Neural cell (in vitro differentiated cells): ENCODE results near the gene FGF2.

ENCODE experiments used
- CTCF ChIP-seq: fragments of 450-650 bp; IDR thresholded peaks from 2 replicates; pipeline ENCODE4 v1.5.1; 2014; ENCODE audit warnings: antibody characterized with exemption, mild to moderate bottlenecking, moderate library complexity; ENCODE audit not compliant: poor library complexity, severe bottlenecking
- EP300 ChIP-seq: fragments of 450-650 bp; conservative IDR thresholded peaks from 2 replicates; pipeline ENCODE4 v1.6.1; 2014; ENCODE audit warnings: antibody characterized with exemption, mild to moderate bottlenecking, moderate library complexity; ENCODE audit not compliant: poor library complexity, severe bottlenecking
- EZH2 ChIP-seq: fragments of 200-600, 300-800 bp; shearing (Covaris generic), sonication (generic); IDR thresholded peaks from 2 replicates; pipeline ENCODE4 v1.6.1; 2014; ENCODE audit warnings: antibody characterized with exemption, low read length, borderline replicate concordance, mild to moderate bottlenecking; ENCODE audit not compliant: insufficient read depth, poor library complexity, severe bottlenecking
- MXI1 ChIP-seq: fragments of 450-650 bp; conservative IDR thresholded peaks from 2 replicates; pipeline ENCODE4 v1.6.1; 2014; ENCODE audit warnings: antibody characterized with exemption, mild to moderate bottlenecking; ENCODE audit not compliant: poor library complexity, severe bottlenecking
- POLR2AphosphoS5 ChIP-seq: IDR thresholded peaks from 2 replicates; pipeline ENCODE4 v1.6.1; 2012
- RAD21 ChIP-seq: fragments of 450-650 bp; conservative IDR thresholded peaks from 2 replicates; pipeline ENCODE4 v1.6.1; 2014; ENCODE audit warnings: antibody characterized with exemption, mild to moderate bottlenecking, moderate library complexity
- SMC3 ChIP-seq: fragments of 450-650 bp; conservative IDR thresholded peaks from 2 replicates; pipeline ENCODE4 v1.6.1; 2014; ENCODE audit warnings: antibody characterized with exemption, mild to moderate bottlenecking, moderate library complexity; ENCODE audit not compliant: poor library complexity
- TAF1 ChIP-seq: IDR thresholded peaks from 2 replicates; pipeline ENCODE4 v1.6.1; 2012; ENCODE audit warnings: low read depth
- TF ChIP-seq, protein P1 (sequence below): IDR thresholded peaks from 2 replicates; pipeline ENCODE4 v1.6.1; 2012; ENCODE audit warnings: borderline replicate concordance

- TF ChIP-seq CTCF (no peak), EP300 (no peak), EZH2 (no peak), MXI1 (no peak), SMC3 (no peak), POLR2AphosphoS5 (no peak), RAD21 (no peak), TAF1 (no peak)
- TF ChIP-seq, protein P1, sequence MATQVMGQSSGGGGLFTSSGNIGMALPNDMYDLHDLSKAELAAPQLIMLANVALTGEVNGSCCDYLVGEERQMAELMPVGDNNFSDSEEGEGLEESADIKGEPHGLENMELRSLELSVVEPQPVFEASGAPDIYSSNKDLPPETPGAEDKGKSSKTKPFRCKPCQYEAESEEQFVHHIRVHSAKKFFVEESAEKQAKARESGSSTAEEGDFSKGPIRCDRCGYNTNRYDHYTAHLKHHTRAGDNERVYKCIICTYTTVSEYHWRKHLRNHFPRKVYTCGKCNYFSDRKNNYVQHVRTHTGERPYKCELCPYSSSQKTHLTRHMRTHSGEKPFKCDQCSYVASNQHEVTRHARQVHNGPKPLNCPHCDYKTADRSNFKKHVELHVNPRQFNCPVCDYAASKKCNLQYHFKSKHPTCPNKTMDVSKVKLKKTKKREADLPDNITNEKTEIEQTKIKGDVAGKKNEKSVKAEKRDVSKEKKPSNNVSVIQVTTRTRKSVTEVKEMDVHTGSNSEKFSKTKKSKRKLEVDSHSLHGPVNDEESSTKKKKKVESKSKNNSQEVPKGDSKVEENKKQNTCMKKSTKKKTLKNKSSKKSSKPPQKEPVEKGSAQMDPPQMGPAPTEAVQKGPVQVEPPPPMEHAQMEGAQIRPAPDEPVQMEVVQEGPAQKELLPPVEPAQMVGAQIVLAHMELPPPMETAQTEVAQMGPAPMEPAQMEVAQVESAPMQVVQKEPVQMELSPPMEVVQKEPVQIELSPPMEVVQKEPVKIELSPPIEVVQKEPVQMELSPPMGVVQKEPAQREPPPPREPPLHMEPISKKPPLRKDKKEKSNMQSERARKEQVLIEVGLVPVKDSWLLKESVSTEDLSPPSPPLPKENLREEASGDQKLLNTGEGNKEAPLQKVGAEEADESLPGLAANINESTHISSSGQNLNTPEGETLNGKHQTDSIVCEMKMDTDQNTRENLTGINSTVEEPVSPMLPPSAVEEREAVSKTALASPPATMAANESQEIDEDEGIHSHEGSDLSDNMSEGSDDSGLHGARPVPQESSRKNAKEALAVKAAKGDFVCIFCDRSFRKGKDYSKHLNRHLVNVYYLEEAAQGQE = no peak
These were observed 19.5 kb upstream of the FGF2 start for GRCh38 chr4:122806981-122807679.
